HG03039 (cell line): Measurements from ENCODE around the gene LEFTY1.

Experiments
- ATAC-seq: cut with Tn5 transposase; IDR thresholded peaks from one replicate; pipeline ENCODE4 v1.9.1; 2021; ENCODE audit warnings: mild to moderate bottlenecking, moderate library complexity; ENCODE audit not compliant: unreplicated experiment

LEFTY1 gene

GRCh38 chr1:225917101-225917500, 28.2 kb upstream of the LEFTY1 start:
- ATAC-seq = no peak

GRCh38 chr1:225915538-225915991, 26.6 kb upstream of the LEFTY1 start:
- ATAC-seq = no peak

GRCh38 chr1:225914947-225915346, 26.0 kb upstream of the LEFTY1 start:
- ATAC-seq = no peak

GRCh38 chr1:225914391-225914790, 25.4 kb upstream of the LEFTY1 start:
- no peak for ATAC-seq

GRCh38 chr1:225911191-225912130, 22.5 kb upstream of the LEFTY1 start:
- ATAC-seq = peak; percentile 55

GRCh38 chr1:225909477-225909876, 20.5 kb upstream of the LEFTY1 start:
- no peak for ATAC-seq

GRCh38 chr1:225908773-225909172, 19.8 kb upstream of the LEFTY1 start:
- no peak for ATAC-seq

- no peak for ATAC-seq
Observed at GRCh38 chr1:225908013-225908640, 19.2 kb upstream of the LEFTY1 start.

GRCh38 chr1:225907341-225907740, 18.4 kb upstream of the LEFTY1 start:
- no peak for ATAC-seq

GRCh38 chr1:225906467-225906866, 17.5 kb upstream of the LEFTY1 start:
- no peak for ATAC-seq

GRCh38 chr1:225903623-225904022, 14.7 kb upstream of the LEFTY1 start:
- ATAC-seq = no peak

GRCh38 chr1:225899044-225899925, 10.3 kb upstream of the LEFTY1 start:
- ATAC-seq = no peak

GRCh38 chr1:225897595-225898514, 8.9 kb upstream of the LEFTY1 start:
- ATAC-seq = no peak

- ATAC-seq = peak; percentile 100
Observed at GRCh38 chr1:225896937-225897549, 8.1 kb upstream of the LEFTY1 start.

GRCh38 chr1:225896494-225896893, 7.5 kb upstream of the LEFTY1 start:
- no peak for ATAC-seq

GRCh38 chr1:225892307-225892706, 3.4 kb upstream of the LEFTY1 start:
- no peak for ATAC-seq

- ATAC-seq = no peak
Observed at GRCh38 chr1:225891229-225891972, 2.5 kb upstream of the LEFTY1 start.

- no peak for ATAC-seq
Observed at GRCh38 chr1:225890346-225891228, 1.6 kb upstream of the LEFTY1 start.
